DND-41 (cell line): ENCODE results near the gene CCDC66.

Source experiments
- ATAC-seq: fragments of 200-7000 bp; cut with Tn5 transposase; 3 replicates; pipeline ENCODE4 v1.9.1; 2021; ENCODE audit warnings: low read depth; ENCODE audit not compliant: insufficient read depth
- DNase-seq: peaks from one replicate; pipeline ENCODE4 v3.0.0-alpha.2; 2020
- H2AFZ ChIP-seq: 2 replicates; pipeline ENCODE4 v1.6.0; 2012; ENCODE audit warnings: low read depth, low read length
- H3K27ac ChIP-seq: 2 replicates; pipeline ENCODE4 v1.5.1; 2012; ENCODE audit warnings: low read length, inconsistent platforms
- H3K27me3 ChIP-seq: fragments of 200-600 bp; sonication (generic); 2 replicates; pipeline ENCODE4 v1.6.0; 2012; ENCODE audit warnings: low read length, mild to moderate bottlenecking, inconsistent platforms; ENCODE audit not compliant: insufficient read depth, poor library complexity
- H3K36me3 ChIP-seq: 2 replicates; pipeline ENCODE4 v1.5.1; 2012; ENCODE audit warnings: low read length, inconsistent platforms; ENCODE audit not compliant: insufficient read depth
- H3K4me1 ChIP-seq: 2 replicates; pipeline ENCODE4 v1.5.1; 2012; ENCODE audit warnings: mild to moderate bottlenecking, low read length; ENCODE audit not compliant: insufficient read depth
- H3K4me2 ChIP-seq: 2 replicates; pipeline ENCODE4 v1.6.0; 2012; ENCODE audit warnings: mild to moderate bottlenecking, moderate library complexity, low read length, inconsistent platforms; ENCODE audit not compliant: insufficient read depth
- H3K4me3 ChIP-seq, 2 experiments: fragments of 200-600 bp in 1 of 2; shearing (Covaris generic) in 1 of 2; 2 replicates each; pipeline ENCODE4 v1.5.1; 2012 to 2016; ENCODE audit warnings: inconsistent platforms in 2 of 2, low read length in 2 of 2, mild to moderate bottlenecking in 2 of 2, low read depth in 1 of 2, moderate library complexity in 1 of 2
- H3K79me2 ChIP-seq: 2 replicates; pipeline ENCODE4 v1.6.0; 2012; ENCODE audit warnings: low read length, inconsistent platforms; ENCODE audit not compliant: insufficient read depth
- H3K9ac ChIP-seq: 2 replicates; pipeline ENCODE4 v1.6.0; 2012; ENCODE audit warnings: low read depth, mild to moderate bottlenecking, inconsistent platforms, low read length, moderate library complexity
- H3K9me3 ChIP-seq: 2 replicates; pipeline ENCODE4 v1.5.1; 2012; ENCODE audit warnings: low read length, moderate library complexity, mild to moderate bottlenecking, inconsistent platforms; ENCODE audit not compliant: insufficient read depth, severe bottlenecking
- H4K20me1 ChIP-seq: 2 replicates; pipeline ENCODE4 v1.6.0; 2012; ENCODE audit warnings: low read length; ENCODE audit not compliant: insufficient read depth
- EZH2 ChIP-seq: IDR thresholded peaks from 3 replicates; pipeline ENCODE4 v1.6.1; 2012; ENCODE audit warnings: borderline replicate concordance, low read depth, mild to moderate bottlenecking, moderate library complexity, low read length, inconsistent platforms; ENCODE audit not compliant: severe bottlenecking
- TF ChIP-seq, protein P1 (sequence below): IDR thresholded peaks from 2 replicates; pipeline ENCODE4 v1.5.1; 2012; ENCODE audit warnings: borderline replicate concordance, low read length, moderate library complexity, mild to moderate bottlenecking; ENCODE audit not compliant: poor library complexity, severe bottlenecking; ENCODE audit errors: extremely low read depth

Gene CCDC66

DNA sequence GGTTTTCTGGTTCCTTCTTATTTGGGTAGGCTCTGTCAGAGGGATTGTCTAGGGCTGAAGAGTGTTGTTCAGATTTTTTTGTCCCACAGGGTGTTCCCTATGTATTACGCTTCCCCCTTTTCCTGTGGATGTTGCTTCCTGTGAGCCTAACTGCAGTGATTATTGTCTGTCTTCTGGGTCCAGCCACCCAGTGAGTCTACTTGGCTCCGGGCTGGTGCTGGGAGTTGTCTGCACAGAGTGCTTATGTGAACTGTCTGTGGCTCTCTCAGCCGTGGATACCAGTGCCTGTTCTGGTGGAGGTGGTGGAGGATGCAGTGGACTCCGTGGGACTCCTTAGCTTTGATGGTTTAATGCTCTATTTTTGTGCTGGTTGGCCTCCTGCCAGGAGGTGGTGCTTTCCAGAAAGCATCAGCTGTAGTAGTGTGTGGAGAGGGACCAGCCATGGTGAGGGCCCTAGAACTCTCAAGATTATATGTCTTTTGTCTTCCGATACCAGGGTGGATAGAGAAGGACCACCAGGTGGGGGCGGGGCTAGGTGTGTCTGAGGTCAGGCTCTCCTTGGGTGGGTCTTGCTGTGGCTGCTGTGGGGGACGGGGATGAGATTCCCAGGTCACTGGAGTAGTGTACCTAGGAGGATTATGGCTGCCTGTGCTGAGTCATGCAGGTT is 53.8 kb downstream of the CCDC66 start:
- Histone ChIP-seq H3K4me1 (no peaks in the 10 kb centered on the region), H3K9me3 (no peaks in the 10 kb centered on the region), H4K20me1 (no peaks in the 10 kb centered on the region), H3K9ac (no peak overlapping the region), H3K4me3 (no peak overlapping the region), H3K27me3 (no peaks in the 10 kb centered on the region), H3K36me3 (peaks cover 15% of the 10 kb centered on the region), H3K27ac (no peak overlapping the region), H2AFZ (no peak overlapping the region), H3K79me2 (peaks cover 4% of the 10 kb centered on the region; the same call in 1 of the 2 replicates), H3K4me2 (no peak overlapping the region)
- TF ChIP-seq EZH2, result no peak
- TF ChIP-seq, protein P1, sequence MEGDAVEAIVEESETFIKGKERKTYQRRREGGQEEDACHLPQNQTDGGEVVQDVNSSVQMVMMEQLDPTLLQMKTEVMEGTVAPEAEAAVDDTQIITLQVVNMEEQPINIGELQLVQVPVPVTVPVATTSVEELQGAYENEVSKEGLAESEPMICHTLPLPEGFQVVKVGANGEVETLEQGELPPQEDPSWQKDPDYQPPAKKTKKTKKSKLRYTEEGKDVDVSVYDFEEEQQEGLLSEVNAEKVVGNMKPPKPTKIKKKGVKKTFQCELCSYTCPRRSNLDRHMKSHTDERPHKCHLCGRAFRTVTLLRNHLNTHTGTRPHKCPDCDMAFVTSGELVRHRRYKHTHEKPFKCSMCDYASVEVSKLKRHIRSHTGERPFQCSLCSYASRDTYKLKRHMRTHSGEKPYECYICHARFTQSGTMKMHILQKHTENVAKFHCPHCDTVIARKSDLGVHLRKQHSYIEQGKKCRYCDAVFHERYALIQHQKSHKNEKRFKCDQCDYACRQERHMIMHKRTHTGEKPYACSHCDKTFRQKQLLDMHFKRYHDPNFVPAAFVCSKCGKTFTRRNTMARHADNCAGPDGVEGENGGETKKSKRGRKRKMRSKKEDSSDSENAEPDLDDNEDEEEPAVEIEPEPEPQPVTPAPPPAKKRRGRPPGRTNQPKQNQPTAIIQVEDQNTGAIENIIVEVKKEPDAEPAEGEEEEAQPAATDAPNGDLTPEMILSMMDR, result no peak
- ATAC-seq, result no peak; the same call in 1 of the 3 replicates
- DNase-seq, result no peak

DNA sequence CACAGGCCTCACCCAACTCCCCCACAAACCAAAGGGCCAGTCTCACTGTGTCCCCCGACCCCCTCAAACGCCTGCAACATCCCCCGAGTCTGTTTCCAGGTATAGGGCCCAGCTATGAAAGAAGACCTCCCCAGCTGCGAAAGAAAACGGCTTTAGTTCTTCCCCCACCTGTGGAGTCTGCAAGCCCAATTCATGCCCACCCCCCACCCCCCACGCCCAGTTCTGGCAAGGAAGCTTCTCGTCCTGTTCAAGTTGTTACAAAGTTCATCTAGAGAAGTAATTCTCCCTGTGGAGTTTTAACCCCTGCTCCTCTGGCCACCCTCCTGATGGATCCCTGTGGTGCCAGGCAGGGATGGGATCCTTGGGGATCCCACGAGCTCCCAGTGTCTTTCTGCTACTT is 54.4 kb downstream of the CCDC66 start:
- H3K4me1 ChIP-seq, result no peaks in the 10 kb centered on the region
- no peak overlapping the region for H3K4me3 ChIP-seq
- H3K27me3 ChIP-seq, result no peaks in the 10 kb centered on the region
- peaks cover 4% of the 10 kb centered on the region; the same call in 1 of the 2 replicates for H3K79me2 ChIP-seq
- H3K9ac ChIP-seq, result no peak overlapping the region
- ATAC-seq (no peak), DNase-seq (no peak)
- H4K20me1 ChIP-seq, result no peaks in the 10 kb centered on the region
- no peak overlapping the region for H2AFZ ChIP-seq
- H3K27ac ChIP-seq, result no peak overlapping the region
- H3K4me2 ChIP-seq, result no peak overlapping the region
- TF ChIP-seq, protein P1, result no peak
- no peak for TF ChIP-seq EZH2
- H3K36me3 ChIP-seq, result peaks cover 13% of the 10 kb centered on the region
- no peaks in the 10 kb centered on the region for H3K9me3 ChIP-seq

DNA sequence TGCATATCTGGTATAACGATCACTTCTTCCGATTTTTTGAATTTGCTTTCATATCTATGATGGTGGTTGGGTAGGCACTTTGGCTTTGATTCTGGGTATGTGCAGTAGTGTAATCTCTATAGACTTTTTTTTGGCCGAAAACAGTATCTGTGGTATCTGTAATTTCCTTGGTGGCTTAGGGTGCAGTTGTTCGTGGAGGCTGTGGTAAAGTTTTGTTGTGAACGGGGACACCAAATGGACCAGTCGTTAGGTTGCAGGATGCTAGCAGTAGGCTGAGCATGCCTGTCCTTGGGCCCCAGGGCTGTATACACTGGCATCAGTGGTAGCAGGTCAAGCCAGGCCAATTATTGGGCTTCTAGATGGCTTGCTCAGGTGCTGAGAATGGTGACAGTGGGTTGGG is 55.2 kb downstream of the CCDC66 start:
- H3K79me2 ChIP-seq, result peaks cover 4% of the 10 kb centered on the region; the same call in 1 of the 2 replicates
- H3K4me2 ChIP-seq, result no peak overlapping the region
- no peaks in the 10 kb centered on the region for H3K4me1 ChIP-seq
- ATAC-seq (no peak), DNase-seq (no peak)
- TF ChIP-seq, protein P1, result no peak
- TF ChIP-seq EZH2, result no peak
- H3K9ac ChIP-seq, result no peak overlapping the region
- H3K36me3 ChIP-seq, result peaks cover 19% of the 10 kb centered on the region
- no peak overlapping the region for H3K27ac ChIP-seq
- no peak overlapping the region for H2AFZ ChIP-seq
- H3K27me3 ChIP-seq, result no peaks in the 10 kb centered on the region
- no peaks in the 10 kb centered on the region for H3K9me3 ChIP-seq
- H4K20me1 ChIP-seq, result no peaks in the 10 kb centered on the region
- no peak overlapping the region for H3K4me3 ChIP-seq
